Esophagus mucosa (tissue), 1 donor: ENCODE measurements around the gene NR3C2. TPM values are rescaled to one million over a fixed set of nuclear protein-coding genes. Genes with fewer than 3 reads are reported as not detected.

Experiments
- ATAC-seq: fragments of 200-7000 bp; cut with Tn5 transposase; one replicate; pipeline ENCODE4 v1.9.1; 2020
- total RNA-seq: library from RNA; stranded (reverse); gene quantifications from one replicate; pipeline ENCODE4 v1.2.4, GENCODE V29; 2023
- donor health status: DM: yes; HTN: yes; CAD: no.

Gene NR3C2
- total RNA-seq, 1 donor from 2014 or later, result 1.1 TPM

- ATAC-seq, result no peak
These were observed 400.4 kb downstream of the NR3C2 start for GRCh38 chr4:148041606-148042329.

- no peak for ATAC-seq
These were observed 407.4 kb downstream of the NR3C2 start for GRCh38 chr4:148034813-148035212.

GRCh38 chr4:148030193-148030873, 411.9 kb downstream of the NR3C2 start:
- ATAC-seq, result no peak

- ATAC-seq, result no peak
These were observed 412.4 kb downstream of the NR3C2 start for GRCh38 chr4:148029781-148030180.
